OCI-LY1 (cell line): Measurements from ENCODE around the gene NOA1.

Experiments
- CTCF ChIP-seq: fragments of 200-600 bp; sonication (generic), shearing (Covaris generic); IDR thresholded peaks from 2 replicates; pipeline ENCODE4 v1.5.1; 2017; ENCODE audit warnings: mild to moderate bottlenecking, antibody characterized with exemption, low read length, moderate library complexity, mixed read lengths
- EZH2 ChIP-seq: fragments of 200-600 bp; sonication (generic), shearing (Covaris generic); IDR thresholded peaks from 2 replicates; pipeline ENCODE4 v1.8.0; 2017; ENCODE audit warnings: borderline replicate concordance, mixed run types, mild to moderate bottlenecking, antibody characterized with exemption, low read length, moderate library complexity, mixed read lengths

GRCh38 chr4:56981795-56982201 is 4.4 kb upstream of the NOA1 start:
- TF ChIP-seq CTCF (no peak), EZH2 (no peak)
